SIG-M5 treated with dmso at 0.1 percent for 504 hours (cell line): Measurements from ENCODE around the gene ABCC2.
"Not testable (repeated sequence)": the region's sequence is repeated elsewhere in the genome, so short reads cannot be mapped to it uniquely, and the experiment has no call there.

Source experiments
- DNase-seq: peaks from one replicate; lab custom pipeline; 2025; ENCODE audit not compliant: unreplicated experiment; lab: John Stamatoyannopoulos, UW

The ABCC2 gene

DNA sequence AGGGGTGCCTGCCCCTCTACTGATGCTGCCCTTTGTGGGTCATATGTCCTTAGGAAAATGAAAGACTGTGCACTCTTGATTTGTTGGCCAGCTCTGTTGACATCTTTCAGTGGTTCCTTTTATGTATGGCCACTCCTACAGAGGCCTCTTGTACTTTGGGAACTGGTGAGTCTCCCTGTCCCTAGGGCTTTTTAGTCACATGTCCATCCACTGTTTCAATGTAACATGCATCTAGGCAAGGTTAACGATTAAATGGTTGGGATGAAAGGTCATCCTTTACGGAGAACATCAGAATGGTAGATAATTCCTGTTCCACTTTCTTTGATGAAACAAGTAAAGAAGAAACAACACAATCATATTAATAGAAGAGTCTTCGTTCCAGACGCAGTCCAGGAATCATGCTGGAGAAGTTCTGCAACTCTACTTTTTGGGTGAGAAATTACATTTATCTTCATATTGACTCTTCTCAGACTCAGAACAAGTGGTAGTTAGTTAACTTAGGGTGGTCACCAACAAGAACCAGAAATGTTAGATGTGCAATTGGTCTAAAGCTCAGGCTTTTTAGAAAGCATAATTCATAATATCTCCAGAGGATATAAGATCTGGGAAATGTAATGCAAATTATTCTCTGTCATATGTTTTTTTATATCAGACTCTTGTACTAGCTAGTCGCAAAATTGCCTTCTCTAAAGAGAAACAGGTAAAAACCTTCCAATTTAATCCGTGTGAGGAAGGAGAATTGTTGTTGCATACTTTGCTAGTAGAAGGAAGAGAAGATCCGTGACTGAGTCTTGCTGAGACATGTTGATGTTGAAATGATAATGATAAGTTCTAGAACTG, at the start of gene ABCC2:
Gene ABCC2, plus strand, starts transcription at position 194 of the 840 bp plus-strand sequence. Its CDS starts 205 bp downstream, at position 399.
- DNase-seq = no peak

GRCh38 chr10:99733366-99733765, 49.1 kb upstream of the ABCC2 start:
- DNase-seq = no peak

GRCh38 chr10:99734111-99734510, 48.3 kb upstream of the ABCC2 start:
- DNase-seq = not testable (repeated sequence)

- no peak for DNase-seq
Measured at GRCh38 chr10:99740260-99740659, 42.2 kb upstream of the ABCC2 start.

DNA sequence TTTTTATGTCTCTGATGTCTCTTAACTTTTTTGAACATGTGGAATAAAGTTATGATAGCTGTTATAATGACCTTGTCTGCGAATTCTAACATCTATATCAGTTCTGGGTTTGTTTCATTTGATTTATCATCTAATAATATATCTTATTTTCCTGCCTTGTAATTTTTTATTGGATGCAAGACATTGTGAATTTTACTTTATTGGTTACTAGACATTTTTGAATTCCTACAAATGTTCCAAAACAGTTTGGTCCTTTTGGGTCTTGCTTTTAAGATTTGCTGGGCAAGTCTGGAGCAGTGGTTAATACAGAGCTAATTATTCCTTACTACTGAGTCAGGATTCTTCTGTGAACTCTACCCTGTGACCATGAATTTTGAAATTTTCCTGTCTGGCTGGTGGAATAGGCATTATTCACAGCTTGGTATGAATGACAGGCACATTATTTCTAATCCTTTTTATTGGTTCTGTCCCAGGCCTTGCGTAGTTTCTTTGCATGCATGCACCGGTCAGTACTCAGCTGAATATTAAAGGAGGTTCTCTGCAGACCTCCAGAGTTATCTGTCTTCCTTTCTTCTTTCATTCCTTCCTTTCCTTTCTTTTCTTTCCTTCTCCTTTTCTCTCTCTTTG, 41.4 kb upstream of the ABCC2 start:
- DNase-seq = no peak

DNA sequence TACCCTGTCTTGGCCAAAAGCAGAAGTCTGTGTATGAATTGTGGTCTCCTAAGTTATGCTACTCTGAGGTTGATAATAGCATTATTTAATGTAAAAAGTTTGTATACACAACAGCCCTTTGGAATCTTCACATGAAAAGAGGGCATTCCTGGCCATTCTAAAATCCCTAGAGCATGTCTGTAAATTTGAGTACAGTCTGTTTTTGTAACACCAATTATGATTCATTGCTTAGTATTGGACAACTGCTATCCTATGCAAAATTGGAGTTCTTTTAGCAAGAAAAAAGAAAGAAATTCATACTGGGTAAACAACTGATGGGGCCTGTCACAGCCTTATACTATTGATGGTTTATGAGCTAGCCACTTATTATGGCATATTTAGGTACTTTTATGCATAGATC, 40.2 kb upstream of the ABCC2 start:
- DNase-seq = no peak

DNA sequence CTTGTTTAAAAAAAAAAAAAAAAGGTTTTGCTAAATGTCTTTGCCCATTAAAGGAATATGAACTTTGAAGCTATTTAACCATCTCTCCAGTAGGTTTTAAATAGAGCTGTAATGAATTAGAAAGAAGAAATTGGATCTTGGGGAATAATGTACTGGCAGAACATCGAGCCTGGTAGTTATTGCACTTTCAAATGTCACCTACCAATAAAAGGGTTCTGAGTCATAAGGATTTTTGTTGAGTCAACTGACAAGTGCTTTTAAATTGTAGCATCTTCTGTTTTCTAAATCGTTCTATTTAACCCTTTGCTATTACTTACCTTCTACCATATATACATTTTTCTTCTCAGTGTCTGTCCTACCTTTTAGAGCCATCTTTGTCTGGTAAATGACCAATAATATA, 39.7 kb upstream of the ABCC2 start:
- no peak for DNase-seq

GRCh38 chr10:99743841-99744240, 38.6 kb upstream of the ABCC2 start:
- no peak for DNase-seq

GRCh38 chr10:99746166-99746565, 36.3 kb upstream of the ABCC2 start:
- not testable (repeated sequence) for DNase-seq

GRCh38 chr10:99748823-99749451, 33.5 kb upstream of the ABCC2 start:
- DNase-seq = no peak

- DNase-seq = no peak
Measured at GRCh38 chr10:99750641-99751040, 31.8 kb upstream of the ABCC2 start.

GRCh38 chr10:99754670-99755069, 27.8 kb upstream of the ABCC2 start:
- DNase-seq = no peak

DNA sequence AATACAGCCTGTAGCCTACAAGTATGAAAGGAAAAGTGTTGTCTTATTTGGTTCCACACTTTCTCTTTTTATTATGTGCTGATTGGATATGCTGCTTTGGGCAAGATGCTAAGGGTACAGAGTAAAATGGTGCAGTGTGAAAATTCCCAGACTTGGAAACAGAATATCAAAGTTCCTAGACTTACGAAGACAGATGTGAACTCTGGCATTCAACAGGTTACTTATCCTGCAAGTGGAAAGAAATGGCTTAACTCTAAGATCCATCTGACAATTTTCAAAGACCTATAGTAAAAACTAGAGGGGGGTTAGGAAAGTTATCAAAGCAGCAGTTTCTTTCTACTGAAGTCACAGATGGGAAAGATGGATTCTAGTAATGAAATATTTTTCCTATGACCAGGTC, 26.3 kb upstream of the ABCC2 start:
- DNase-seq = no peak

- DNase-seq = no peak
Measured at GRCh38 chr10:99758211-99758891, 24.1 kb upstream of the ABCC2 start.

- no peak for DNase-seq
Measured at GRCh38 chr10:99760321-99760720, 22.1 kb upstream of the ABCC2 start.

- DNase-seq = no peak
Measured at GRCh38 chr10:99761365-99761764, 21.1 kb upstream of the ABCC2 start.

GRCh38 chr10:99765672-99766301, 16.7 kb upstream of the ABCC2 start:
- no peak for DNase-seq

DNA sequence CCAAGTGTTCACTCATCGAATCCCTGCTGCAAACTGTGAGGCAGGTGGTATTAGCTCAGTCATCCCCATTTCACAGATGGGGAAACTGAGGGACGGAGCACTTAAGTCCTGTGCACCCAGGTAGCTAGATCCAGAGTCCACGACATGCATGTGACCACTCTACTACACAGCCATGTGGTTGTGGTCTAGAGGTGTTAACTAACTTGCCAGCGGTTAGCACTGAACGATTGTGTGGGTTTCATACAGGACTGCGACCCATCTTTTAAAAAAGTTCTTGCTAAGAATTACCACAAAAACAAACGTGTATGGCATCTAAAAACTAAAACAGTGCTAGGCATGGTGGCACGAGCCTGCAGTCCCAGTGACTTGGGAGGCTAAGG, 16.1 kb upstream of the ABCC2 start:
- DNase-seq = no peak

DNA sequence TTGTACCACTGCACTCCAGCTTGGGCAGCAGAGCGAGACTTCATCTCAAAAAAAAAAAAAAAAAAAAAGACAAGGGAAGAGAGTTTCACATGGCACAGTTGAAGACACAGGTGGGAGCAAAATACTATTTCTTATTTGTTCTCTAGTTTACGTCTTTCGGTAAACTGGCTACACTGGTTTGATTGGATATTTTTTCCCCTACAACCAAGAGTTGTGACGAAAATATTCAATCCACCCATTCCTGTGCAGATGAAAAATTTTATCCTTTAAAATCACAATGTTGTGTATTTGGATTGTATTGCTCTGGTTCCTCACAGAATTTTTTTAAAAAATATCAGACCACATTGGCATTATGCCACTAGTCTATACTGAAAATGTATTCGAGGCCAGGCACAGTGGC, 14.5 kb upstream of the ABCC2 start:
- peak; percentile 12 for DNase-seq

GRCh38 chr10:99768556-99768955, 13.9 kb upstream of the ABCC2 start:
- no peak for DNase-seq

- no peak for DNase-seq
Measured at GRCh38 chr10:99769706-99770105, 12.7 kb upstream of the ABCC2 start.
